Stimulated activated CD4-positive, alpha-beta T cell treated with anti-CD3 and anti-CD28 coated beads, TNF-alpha, amount 100 ng/mL, for 1 hour (primary cell): Measurements from ENCODE around the gene CAPRIN1.

Experiments used
- DNase-seq, 3 donors: peaks; one replicate each; pipeline ENCODE4 v3.0.0-alpha.2; 2020; ENCODE audit warnings: low read depth in 3 of 3, low spot score in 1 of 3

The CAPRIN1 gene

GRCh38 chr11:34139346-34139745 is 87.8 kb downstream of the CAPRIN1 start:
- no peak for DNase-seq

GRCh38 chr11:34140149-34140548 is 88.6 kb downstream of the CAPRIN1 start:
- DNase-seq, result no peak

- no peak for DNase-seq
Measured at GRCh38 chr11:34143048-34143447, 91.5 kb downstream of the CAPRIN1 start.

GRCh38 chr11:34145073-34145472 is 93.5 kb downstream of the CAPRIN1 start:
- no peak for DNase-seq

- no peak for DNase-seq
Measured at GRCh38 chr11:34145847-34146381, 94.4 kb downstream of the CAPRIN1 start.

- no peak for DNase-seq
Measured at GRCh38 chr11:34146411-34146810, 94.9 kb downstream of the CAPRIN1 start.

- DNase-seq, result no peak
Measured at GRCh38 chr11:34146866-34147265, 95.3 kb downstream of the CAPRIN1 start.

GRCh38 chr11:34147581-34147980 is 96.0 kb downstream of the CAPRIN1 start:
- no peak for DNase-seq

- no peak for DNase-seq
Measured at GRCh38 chr11:34148504-34149165, 97.1 kb downstream of the CAPRIN1 start.

- no peak for DNase-seq
Measured at GRCh38 chr11:34149274-34149673, 97.7 kb downstream of the CAPRIN1 start.

GRCh38 chr11:34149786-34150185 is 98.3 kb downstream of the CAPRIN1 start:
- no peak for DNase-seq

- no peak for DNase-seq
Measured at GRCh38 chr11:34150494-34151151, 99.1 kb downstream of the CAPRIN1 start.
